GM18951 (cell line): ENCODE results near the gene SLCO4A1.

Experiments used
- POLR2A ChIP-seq: IDR thresholded peaks from 4 replicates; pipeline ENCODE4 v1.6.1; 2011; ENCODE audit warnings: mild to moderate bottlenecking; ENCODE audit not compliant: insufficient read length, insufficient read depth; ENCODE audit errors: extremely low read depth
- in situ Hi-C: fragments of 300-500 bp; cut with MboI; formaldehyde crosslinking; loops from one replicate; pipeline ENCODE4 v1.12.0; 2022; ENCODE audit warnings: low sequenced_read_pairs, mixed read lengths, inconsistent platforms; ENCODE audit not compliant: unreplicated experiment

Gene SLCO4A1

DNA sequence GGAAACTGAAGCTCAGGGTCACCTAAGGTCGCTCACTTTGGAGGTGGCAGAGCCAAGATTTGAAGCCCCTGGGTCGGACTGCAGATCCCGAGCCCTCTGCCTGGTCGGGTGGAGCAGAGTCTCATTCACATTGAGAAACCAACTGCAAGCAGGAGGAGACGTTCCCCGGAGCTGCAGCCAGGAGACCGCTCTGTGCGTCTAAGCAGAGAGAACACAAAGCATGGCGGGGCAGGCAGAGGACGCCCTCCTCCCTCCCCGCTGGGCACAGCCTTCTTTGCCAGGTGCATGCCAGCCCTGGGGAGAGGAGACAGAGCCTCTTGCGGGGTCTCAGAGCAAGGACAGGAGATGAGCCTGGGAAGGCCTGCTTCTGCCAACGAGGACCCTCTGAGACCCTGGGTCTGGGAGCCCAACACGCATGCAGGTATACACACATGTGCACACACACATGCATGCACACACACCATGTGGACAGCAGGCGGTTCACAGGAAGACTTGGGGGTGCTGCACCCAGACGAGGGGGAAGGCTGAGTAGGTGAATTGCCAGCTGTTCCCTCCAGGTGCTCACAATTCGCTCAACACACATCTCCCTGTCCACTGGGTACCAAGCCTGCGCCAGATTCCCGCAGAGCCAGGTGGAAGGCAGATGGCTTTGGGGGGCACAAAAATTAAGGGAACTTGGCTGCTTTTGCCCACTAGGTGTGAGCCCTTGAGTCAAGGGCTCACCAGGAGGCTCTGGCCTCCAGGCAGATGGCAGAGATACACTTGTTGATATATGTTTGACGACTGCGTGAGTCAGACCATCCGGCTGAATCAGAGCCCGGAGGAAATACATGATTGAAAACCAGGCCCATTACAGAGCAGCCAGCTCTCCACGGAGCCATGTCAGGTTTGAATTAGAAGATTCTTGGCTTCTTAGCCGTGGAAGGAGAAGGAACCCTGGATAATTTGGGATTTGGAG, 60.9 kb downstream of the SLCO4A1 start:
- no peak for TF ChIP-seq POLR2A
- in situ Hi-C loops: no loop called here

DNA sequence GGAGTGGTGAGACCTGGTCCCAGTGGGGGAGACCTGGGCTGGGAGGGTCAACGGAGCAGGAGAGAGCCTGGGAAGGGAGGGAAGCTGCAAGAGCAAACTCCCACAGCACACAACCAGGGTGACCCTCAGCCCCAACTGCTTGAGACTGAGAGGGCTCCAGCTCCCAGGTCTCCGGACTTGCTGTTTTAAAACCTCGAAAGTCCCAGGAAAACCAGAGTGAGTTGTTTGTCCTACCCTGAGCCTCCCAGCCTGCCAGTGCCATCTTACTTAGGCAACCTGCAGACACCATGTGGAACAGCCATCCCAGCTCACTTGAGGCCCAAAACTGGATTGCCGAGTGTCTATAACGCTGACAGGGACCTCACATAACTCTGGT, 61.5 kb downstream of the SLCO4A1 start:
- in situ Hi-C loops: no loop called here
- no peak for TF ChIP-seq POLR2A

DNA sequence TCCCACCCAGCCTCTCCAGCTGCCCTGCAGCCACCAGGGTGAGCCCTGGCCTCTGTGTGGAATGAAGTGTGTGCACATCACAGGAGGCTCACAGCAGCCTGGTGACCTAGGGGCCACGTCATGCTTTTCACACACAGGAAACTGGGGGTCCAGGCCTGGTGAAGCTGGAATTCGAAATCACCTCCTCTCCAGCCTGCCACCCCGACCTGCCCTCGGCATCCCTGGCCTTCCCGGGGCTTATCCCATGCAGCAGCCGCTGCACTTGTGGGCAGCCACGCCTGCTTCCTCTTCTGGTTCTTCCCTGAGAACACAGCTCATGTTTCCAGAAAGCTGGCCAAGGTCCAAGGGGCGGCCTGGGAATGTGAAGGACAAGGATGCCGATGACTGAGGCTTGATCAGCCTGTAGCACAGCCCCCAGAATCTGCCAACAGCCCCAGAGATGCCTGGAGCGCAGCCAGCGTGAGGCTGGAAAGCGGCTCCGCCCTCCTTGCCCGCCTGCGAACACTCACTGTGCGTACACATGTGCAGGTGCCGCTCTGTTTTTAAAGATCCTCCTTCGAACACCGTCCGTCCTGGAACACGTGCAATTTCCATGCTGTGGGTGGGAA, 62.1 kb downstream of the SLCO4A1 start:
- no peak for TF ChIP-seq POLR2A
- in situ Hi-C loops: no loop called here

DNA sequence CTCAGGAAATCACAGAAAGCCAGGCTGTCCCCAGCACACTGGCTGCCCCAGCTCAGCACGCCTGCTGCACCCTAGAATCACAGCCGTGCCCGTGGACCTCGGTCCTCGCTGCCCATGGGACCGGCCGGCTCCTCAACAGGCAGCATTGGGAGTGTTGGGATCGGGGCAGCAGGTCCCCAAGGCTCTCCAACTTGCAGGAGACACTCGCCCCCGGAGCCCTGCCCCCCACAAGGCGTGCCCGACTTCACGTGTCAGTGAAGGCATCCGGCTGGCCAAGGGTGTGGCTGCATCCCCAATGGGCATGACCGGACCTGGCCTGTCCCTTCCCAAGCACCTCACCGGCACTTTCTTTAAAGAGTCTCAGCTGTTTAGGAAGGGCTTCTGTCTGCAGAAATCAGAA, 63.3 kb downstream of the SLCO4A1 start:
- no peak for TF ChIP-seq POLR2A
- in situ Hi-C loops: no loop called here

DNA sequence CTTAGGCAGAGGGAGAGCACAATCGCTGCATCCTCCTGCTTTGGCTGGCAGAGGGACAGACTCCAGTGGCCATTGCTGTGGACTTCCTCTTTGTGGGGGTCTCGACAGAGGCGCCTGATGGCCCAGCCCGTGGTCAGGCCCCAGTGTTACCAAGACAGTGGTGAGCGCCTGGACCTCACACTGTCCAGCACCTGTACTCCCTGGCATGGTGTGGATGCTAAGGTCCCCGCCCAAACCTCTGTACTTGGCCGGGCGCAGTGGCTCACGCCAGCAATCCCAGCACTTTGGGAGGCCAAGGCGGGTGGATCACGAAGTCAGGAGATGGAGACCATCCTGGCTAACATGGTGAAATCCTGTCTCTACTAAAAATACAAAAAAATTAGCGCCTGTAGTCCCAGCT, 64.0 kb downstream of the SLCO4A1 start:
- in situ Hi-C loops: no loop called here
- no peak for TF ChIP-seq POLR2A

DNA sequence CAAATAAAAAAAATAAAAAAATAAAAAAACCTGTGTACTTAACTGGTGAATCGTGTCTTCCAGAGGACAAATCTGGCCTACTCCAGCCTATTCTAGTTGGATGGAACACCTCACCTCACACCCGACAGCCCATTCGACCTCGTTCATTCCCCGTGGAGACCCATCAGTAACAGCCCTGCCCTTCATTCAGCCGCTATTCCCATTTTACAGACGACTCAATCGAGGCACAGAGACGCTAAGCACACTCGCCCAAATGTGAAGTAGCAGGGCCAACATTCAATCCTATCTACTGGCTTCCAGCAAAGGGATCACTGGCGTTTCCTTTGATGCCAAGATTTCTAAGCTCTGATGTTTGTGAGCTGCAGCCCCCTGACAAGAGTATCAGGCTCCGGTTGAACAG, 64.6 kb downstream of the SLCO4A1 start:
- TF ChIP-seq POLR2A: no peak
- in situ Hi-C loops: no loop called here

DNA sequence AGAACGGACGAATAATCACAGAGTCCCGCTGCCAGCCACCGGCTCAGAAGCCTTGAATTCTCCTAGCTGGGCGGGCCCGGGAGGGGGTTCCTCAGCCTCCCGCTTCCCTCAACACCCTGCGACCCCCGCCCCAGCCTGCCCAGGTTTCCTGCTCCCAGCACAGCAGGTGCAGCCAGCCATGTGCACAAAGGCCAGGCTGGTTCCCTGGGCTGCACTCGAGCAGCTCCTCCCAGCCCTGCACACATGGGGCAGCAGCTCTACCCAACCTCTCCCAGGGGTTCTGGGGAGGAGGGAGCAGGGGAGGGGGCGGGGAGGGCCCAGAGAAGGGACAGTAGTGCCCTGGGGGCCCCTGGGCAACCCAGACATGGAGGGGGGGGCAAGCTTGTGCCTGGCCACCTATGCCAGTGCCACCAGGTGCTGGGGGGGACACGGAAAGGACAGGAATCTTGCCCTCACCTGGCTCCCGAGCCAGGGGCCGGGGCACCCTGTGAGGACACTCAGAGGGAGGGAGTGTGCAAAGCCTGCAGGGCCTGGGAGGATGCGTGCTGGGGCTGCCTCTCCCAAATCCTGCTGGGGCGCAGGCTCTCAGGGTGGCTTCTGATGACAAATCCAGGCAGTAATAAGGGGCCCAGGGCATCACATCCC, 65.1 kb downstream of the SLCO4A1 start:
- in situ Hi-C loops: no loop called here
- TF ChIP-seq POLR2A: no peak

DNA sequence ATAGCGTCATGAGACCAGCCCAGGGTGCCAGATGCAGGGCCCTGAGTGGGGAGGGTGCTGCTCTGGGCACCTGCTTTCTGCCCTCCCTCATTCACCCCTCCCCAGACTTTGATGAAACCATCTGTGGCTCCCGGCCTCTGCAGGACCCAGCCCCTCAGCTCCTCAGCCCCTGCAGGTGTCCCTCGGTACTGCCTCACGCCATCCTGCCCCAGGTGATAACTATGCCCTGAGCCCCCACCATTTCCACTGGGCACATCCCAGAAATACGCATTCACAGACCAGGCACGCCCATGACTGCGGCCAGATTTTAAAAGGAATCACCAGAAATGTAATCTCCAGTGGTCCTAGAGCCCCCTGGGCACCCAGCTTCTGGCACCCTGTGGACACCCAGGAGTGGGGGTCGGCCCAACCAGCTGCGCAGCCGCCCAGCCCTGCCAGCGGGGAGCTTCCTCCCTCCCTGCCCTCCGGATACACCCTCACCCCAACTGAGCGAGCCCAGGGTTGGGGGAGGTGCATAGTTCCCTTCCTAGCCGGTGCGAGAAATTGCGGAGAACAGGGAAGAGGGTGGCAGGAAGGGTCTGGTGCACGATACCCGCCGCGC, 65.7 kb downstream of the SLCO4A1 start:
- TF ChIP-seq POLR2A: no peak

DNA sequence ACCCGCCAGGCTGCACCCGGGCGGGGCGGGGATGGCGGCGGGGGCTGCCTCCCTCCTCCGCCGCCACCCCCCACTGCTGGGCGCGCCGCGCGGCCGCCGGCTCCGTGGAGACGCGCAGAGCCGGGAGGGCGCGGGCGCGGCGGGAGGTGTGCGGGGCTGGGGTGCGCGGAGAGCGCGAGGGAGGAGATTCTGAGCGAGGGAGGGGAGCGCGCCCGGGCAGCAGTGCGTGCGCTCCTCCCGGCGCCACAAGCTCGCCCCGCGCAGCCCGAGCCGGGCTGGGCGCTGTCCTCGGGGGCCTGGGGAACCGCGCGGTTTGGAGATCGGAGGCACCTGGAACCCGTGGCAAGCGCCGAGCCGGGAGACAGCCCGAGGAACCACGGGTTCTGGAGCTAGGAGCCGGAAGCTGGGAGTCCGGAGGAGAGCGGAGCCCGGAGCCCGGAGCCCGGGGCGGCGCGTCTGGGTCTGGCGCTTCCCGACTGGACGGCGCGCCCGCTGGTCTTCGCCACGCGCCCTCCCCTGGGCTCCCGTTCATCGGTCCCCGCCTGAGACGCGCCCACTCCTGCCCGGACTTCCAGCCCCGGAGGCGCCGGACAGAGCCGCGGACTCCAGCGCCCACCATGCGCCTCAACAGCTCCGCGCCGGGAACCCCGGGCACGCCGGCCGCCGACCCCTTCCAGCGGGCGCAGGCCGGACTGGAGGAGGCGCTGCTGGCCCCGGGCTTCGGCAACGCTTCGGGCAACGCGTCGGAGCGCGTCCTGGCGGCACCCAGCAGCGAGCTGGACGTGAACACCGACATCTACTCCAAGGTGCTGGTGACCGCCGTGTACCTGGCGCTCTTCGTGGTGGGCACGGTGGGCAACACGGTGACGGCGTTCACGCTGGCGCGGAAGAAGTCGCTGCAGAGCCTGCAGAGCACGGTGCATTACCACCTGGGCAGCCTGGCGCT, 66.6 kb downstream of the SLCO4A1 start, which contains the start of gene NTSR1:
Gene NTSR1 (plus strand): TSS at position 246 of the 946 bp plus-strand sequence. CDS start 372 bp downstream, at position 618.
- in situ Hi-C loops: no loop called here
- no peak for TF ChIP-seq POLR2A

More for the DNA sequence above, 65.7 kb downstream of the SLCO4A1 start:
- in situ Hi-C loops: no loop called here

DNA sequence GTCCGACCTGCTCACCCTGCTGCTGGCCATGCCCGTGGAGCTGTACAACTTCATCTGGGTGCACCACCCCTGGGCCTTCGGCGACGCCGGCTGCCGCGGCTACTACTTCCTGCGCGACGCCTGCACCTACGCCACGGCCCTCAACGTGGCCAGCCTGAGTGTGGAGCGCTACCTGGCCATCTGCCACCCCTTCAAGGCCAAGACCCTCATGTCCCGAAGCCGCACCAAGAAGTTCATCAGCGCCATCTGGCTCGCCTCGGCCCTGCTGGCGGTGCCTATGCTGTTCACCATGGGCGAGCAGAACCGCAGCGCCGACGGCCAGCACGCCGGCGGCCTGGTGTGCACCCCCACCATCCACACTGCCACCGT, 67.2 kb downstream of the SLCO4A1 start:
- in situ Hi-C loops: no loop called here
- TF ChIP-seq POLR2A: no peak

DNA sequence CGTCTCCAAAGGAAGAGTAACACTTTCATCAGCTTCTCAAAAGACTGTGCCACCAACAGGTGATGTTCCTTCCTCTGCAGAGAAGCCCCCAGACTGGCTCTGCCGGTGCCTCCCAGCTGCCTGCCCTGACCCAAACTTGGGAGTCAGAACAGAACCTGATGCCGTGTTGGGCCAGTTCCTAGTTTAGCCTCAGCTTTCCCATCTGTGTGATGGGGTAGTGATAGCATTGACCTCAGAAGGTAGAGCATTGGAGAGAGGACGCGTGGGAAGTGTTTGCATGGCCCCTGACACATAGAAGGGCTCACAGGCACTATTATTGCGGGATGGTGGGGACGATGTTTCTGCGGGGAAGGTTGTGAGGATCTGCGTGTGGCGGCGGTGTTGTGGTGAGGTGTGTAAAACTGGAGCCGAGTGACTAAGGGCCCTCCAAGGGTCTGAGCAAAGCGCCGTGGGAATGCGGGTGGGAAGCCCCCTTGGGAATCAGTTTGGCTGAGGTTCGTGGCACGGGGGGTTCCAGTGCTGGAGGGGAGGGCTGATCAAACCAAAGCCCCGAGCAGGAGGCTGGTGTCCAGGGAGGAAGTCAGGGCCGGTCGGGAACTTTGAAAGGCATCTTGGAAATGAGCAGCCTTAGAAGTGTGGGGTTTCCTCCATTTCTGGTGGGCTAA, 68.0 kb downstream of the SLCO4A1 start:
- in situ Hi-C loops: no loop called here
- no peak for TF ChIP-seq POLR2A
